SKM-1 treated with dmso at 0.1 percent for 144 hours (cell line): Measurements from ENCODE around the gene KRTAP2-1.
"Not testable (repeated sequence)": the region's sequence is repeated elsewhere in the genome, so short reads cannot be mapped to it uniquely, and the experiment has no call there.

ENCODE experiments used
- DNase-seq: peaks from one replicate; lab custom pipeline; 2025; ENCODE audit not compliant: unreplicated experiment; lab: John Stamatoyannopoulos, UW

KRTAP2-1 gene

GRCh38 chr17:41058741-41059140, 11.6 kb upstream of the KRTAP2-1 start:
- DNase-seq: no peak

- DNase-seq: no peak
Observed at GRCh38 chr17:41057547-41057946, 10.4 kb upstream of the KRTAP2-1 start.

- DNase-seq: not testable (repeated sequence)
Observed at GRCh38 chr17:41055130-41055529, 8.0 kb upstream of the KRTAP2-1 start, which contains the start of gene KRTAP2-2. Gene KRTAP2-2, minus strand, starts transcription at chr17:41055230. Its CDS starts 19 bp downstream, at chr17:41055211.

- not testable (repeated sequence) for DNase-seq
Observed at GRCh38 chr17:41054556-41054955, 7.4 kb upstream of the KRTAP2-1 start.

GRCh38 chr17:41054025-41054424, 6.9 kb upstream of the KRTAP2-1 start:
- no peak for DNase-seq

- no peak for DNase-seq
Observed at GRCh38 chr17:41052566-41052965, 5.5 kb upstream of the KRTAP2-1 start.

GRCh38 chr17:41049110-41049509, 2.0 kb upstream of the KRTAP2-1 start:
- no peak for DNase-seq

GRCh38 chr17:41048441-41048840, 1.3 kb upstream of the KRTAP2-1 start:
- DNase-seq: no peak

- DNase-seq: no peak
Observed at GRCh38 chr17:41042953-41043352, 4.2 kb downstream of the KRTAP2-1 start.

- not testable (repeated sequence) for DNase-seq
Observed at GRCh38 chr17:41040783-41041571, 6.1 kb downstream of the KRTAP2-1 start, which contains the start of gene KRTAP1-1. Gene KRTAP1-1, minus strand, starts transcription at chr17:41041450. Its CDS starts 53 bp downstream, at chr17:41041397.

- DNase-seq: no peak
Observed at GRCh38 chr17:41037853-41038350, 9.2 kb downstream of the KRTAP2-1 start.

GRCh38 chr17:41034346-41034935, 12.7 kb downstream of the KRTAP2-1 start, which contains the start of gene KRTAP1-3:
Gene KRTAP1-3, minus strand, starts transcription at chr17:41034874. Its CDS starts 53 bp downstream, at chr17:41034821.
- not testable (repeated sequence) for DNase-seq

- no peak for DNase-seq
Observed at GRCh38 chr17:41029633-41030245, 17.4 kb downstream of the KRTAP2-1 start, which contains the start of gene KRTAP1-4. Gene KRTAP1-4, minus strand, starts transcription at chr17:41030195. Its CDS starts 117 bp downstream, at chr17:41030078.

- no peak for DNase-seq
Observed at GRCh38 chr17:41026715-41027471, 20.2 kb downstream of the KRTAP2-1 start, which contains the start of gene KRTAP1-5. Gene KRTAP1-5, minus strand, starts transcription at chr17:41027208. Its CDS starts 53 bp downstream, at chr17:41027155.

- no peak for DNase-seq
Observed at GRCh38 chr17:41024697-41025096, 22.4 kb downstream of the KRTAP2-1 start.

GRCh38 chr17:41020336-41020735, 26.8 kb downstream of the KRTAP2-1 start:
- DNase-seq: no peak

GRCh38 chr17:41019415-41019814, 27.7 kb downstream of the KRTAP2-1 start:
- no peak for DNase-seq

- DNase-seq: no peak
Observed at GRCh38 chr17:41018541-41018940, 28.6 kb downstream of the KRTAP2-1 start.

- no peak for DNase-seq
Observed at GRCh38 chr17:41016578-41017215, 30.4 kb downstream of the KRTAP2-1 start.

GRCh38 chr17:41015454-41015853, 31.7 kb downstream of the KRTAP2-1 start:
- DNase-seq: no peak
